ENCODE results near the gene SLC4A3.

The SLC4A3 gene

GRCh38 chr2:219626540-219626939, 890 bp upstream of the SLC4A3 start:
- no peak overlapping the region for H3K27ac ChIP-seq
- H3K27me3 ChIP-seq (ENCODE audit: insufficient read depth, low read depth, severe bottlenecking): no peaks in the 10 kb centered on the region
- no peak overlapping the region for H3K4me3 ChIP-seq (ENCODE audit: low read depth, low read length)
- no peaks in the 10 kb centered on the region for H3K9me3 ChIP-seq (ENCODE audit: severe bottlenecking)
- no peaks in the 10 kb centered on the region for H3K36me3 ChIP-seq
- TF ChIP-seq CTCF (IDR thresholded peaks at IDR 0.05; ENCODE audit: low read depth, low read length): no peak
- no peak for DNase-seq

DNA sequence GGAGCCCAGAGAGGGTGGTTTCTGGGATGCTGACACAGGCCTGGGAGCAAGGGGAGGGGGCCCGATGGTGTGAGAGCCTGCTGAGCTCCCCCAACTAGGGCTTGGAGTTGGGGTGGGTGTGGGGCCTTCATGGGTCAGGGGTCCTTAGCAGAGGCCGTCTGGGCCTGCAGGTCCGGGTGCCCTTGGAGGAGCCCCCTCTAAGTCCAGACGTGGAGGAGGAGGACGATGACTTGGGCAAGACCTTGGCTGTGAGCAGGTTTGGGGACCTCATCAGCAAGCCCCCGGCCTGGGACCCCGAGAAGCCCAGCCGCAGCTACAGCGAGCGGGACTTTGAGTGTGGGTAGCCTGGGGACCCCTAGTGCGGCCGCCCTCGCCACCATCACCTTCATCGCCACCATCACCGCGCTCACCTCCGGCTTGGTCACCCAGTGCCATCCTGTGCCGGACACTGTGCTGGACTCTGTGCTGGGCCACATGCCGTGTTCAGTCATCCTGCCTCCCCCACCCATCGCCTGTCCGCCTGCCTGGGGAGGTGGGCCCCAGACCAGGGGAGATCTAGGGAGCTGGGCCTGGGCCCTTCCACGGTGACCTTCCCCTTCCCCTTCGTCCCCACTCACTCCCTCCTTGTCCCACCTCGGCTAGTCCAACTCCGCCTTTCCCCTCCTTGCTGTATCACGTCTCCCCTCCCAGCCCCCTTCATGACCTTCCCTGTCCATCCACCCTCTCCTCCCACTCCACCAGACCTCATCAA, 980 bp downstream of the SLC4A3 start:
- TF ChIP-seq CTCF (IDR thresholded peaks at IDR 0.05; ENCODE audit: low read depth, low read length): no peak
- H3K27ac ChIP-seq: no peak overlapping the region
- DNase-seq: no peak
- peak overlapping the region; percentile 51 for H3K4me3 ChIP-seq (ENCODE audit: low read depth, low read length)
- H3K9me3 ChIP-seq (ENCODE audit: severe bottlenecking): no peaks in the 10 kb centered on the region
- no peaks in the 10 kb centered on the region for H3K27me3 ChIP-seq (ENCODE audit: insufficient read depth, low read depth, severe bottlenecking)
- H3K36me3 ChIP-seq: no peaks in the 10 kb centered on the region

DNA sequence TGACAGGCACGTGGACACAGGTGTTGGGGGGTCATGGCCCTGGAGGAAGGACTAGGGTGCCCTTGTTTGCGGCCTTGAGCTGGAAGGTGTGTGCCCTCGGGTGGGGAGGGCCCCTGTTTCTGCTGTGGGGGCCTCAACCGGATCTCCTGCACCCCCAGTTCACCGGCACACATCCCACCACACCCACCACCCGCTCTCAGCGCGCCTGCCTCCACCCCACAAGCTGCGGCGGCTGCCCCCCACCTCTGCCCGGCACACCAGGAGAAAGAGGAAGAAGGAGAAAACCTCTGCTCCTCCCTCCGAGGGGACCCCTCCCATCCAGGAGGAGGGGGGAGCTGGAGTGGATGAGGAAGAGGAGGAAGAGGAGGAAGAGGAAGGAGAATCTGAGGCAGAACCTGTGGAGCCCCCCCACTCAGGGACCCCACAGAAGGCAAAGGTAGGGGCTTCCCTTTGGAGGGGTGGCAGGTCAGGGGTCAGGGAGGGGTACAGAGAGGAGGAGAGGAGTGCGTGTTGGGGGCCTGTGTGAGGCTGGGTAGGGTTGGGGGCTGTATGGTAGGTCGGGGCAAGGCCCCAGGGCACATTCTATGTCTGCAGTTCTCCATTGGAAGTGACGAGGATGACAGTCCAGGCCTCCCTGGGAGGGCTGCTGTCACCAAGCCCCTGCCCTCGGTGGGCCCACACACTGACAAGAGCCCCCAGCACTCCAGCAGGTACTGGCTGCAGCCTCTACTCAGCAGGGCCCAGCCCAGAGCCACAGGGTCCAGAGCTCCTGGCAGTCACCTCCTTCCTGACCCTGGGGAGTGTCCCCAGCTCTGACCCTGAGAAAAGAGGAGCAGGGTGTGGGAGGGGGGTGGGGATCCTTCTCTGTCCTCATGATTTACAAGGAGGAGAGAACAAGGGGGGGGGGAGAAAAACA, 1.8 kb downstream of the SLC4A3 start:
- no peaks in the 10 kb centered on the region for H3K27me3 ChIP-seq (ENCODE audit: insufficient read depth, low read depth, severe bottlenecking)
- TF ChIP-seq CTCF (IDR thresholded peaks at IDR 0.05; ENCODE audit: low read depth, low read length): no peak
- DNase-seq: no peak
- H3K9me3 ChIP-seq (ENCODE audit: severe bottlenecking): no peaks in the 10 kb centered on the region
- H3K27ac ChIP-seq: no peak overlapping the region
- H3K36me3 ChIP-seq: no peaks in the 10 kb centered on the region
- no peak overlapping the region for H3K4me3 ChIP-seq (ENCODE audit: low read depth, low read length)

DNA sequence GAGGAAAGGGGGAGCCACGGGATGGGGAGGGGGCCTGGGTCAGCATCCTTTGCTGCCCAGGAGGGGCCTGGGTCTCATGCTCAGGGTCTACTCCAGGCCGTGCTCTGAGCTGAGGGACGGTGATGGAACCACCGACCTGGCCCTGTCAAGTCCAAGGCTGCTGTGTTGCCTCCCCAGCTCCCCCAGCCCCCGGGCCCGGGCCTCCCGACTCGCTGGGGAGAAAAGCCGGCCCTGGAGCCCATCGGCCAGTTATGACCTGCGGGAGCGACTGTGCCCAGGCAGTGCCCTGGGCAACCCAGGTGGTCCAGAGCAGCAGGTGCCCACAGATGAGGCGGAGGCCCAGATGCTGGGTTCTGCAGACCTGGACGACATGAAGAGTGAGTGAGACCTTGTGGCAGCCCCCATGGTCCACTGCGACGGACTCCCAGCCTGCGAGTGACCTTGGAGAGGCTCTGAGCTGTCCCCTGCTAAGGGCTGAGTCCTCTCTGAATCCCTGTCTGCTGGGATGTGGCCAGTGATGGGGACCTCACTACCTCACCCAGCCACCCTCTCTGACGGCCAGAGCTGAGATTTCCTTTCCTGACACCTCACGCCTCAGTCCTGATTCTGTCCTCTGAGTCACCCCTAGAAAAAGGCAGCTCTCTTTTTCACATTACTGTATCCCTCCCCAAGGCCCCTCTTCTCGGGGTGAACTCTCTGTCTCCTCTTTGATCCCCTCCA, 2.7 kb downstream of the SLC4A3 start:
- DNase-seq: no peak
- Histone ChIP-seq H3K27ac (no peak overlapping the region), H3K27me3 (ENCODE audit: insufficient read depth, low read depth, severe bottlenecking) (no peaks in the 10 kb centered on the region), H3K9me3 (ENCODE audit: severe bottlenecking) (no peaks in the 10 kb centered on the region), H3K36me3 (no peaks in the 10 kb centered on the region), H3K4me3 (ENCODE audit: low read depth, low read length) (no peak overlapping the region)
- TF ChIP-seq CTCF (IDR thresholded peaks at IDR 0.05; ENCODE audit: low read depth, low read length): no peak

DNA sequence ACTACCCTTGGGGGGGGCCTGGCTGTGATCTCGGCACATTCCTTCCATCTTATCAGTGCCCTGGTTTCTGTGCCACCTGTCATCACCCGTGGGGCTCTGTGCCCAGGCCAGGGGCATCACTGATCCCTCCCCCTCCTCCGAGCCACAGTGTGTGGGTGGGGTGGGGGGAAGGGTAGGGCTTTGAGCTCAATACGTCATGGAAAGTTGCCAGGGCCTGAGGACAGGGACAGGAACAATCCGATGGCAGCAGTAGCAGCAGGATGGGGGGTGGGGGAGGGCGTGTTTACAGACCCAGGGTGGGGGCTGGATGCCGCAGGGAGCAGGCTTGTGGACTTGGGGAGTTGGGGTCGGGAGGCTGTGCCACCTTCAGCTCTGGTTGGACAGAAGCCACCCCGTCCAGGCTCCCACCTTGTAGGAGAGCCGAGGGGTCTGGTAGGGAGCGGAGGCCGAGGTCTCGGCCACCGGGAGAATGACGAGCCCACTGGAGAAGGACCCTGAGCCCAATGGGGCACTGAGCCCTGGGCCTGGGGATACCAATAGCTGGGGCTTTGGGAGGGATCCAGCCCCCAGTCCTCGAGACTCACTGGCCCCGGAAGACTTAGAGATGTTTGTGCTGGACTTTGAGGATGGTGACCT, 3.5 kb downstream of the SLC4A3 start:
- DNase-seq: no peak
- Histone ChIP-seq H3K4me3 (ENCODE audit: low read depth, low read length) (no peak overlapping the region), H3K27me3 (ENCODE audit: insufficient read depth, low read depth, severe bottlenecking) (no peaks in the 10 kb centered on the region), H3K27ac (no peak overlapping the region), H3K36me3 (no peaks in the 10 kb centered on the region), H3K9me3 (ENCODE audit: severe bottlenecking) (no peaks in the 10 kb centered on the region)
- no peak for TF ChIP-seq CTCF (IDR thresholded peaks at IDR 0.05; ENCODE audit: low read depth, low read length)
